Liver (tissue), 3 donors: ENCODE data around the gene WNT3A.

Experiments
- ATF3 ChIP-seq: IDR thresholded peaks from 2 replicates; pipeline ENCODE4 v1.6.1; 2016; ENCODE audit warnings: antibody characterized with exemption
- CTCF ChIP-seq: fragments of 150-350 bp; IDR thresholded peaks from 2 replicates; pipeline ENCODE4 v1.5.1; 2017; ENCODE audit warnings: improper control_type of control experiment, low read depth, low read length; ENCODE audit not compliant: missing input control
- RAD21 ChIP-seq, 2 donors: IDR thresholded peaks; 2 replicates each; pipeline ENCODE4 v1.6.1; 2016; ENCODE audit warnings: antibody characterized with exemption in 2 of 2, mild to moderate bottlenecking in 2 of 2
- REST ChIP-seq: IDR thresholded peaks from 2 replicates; pipeline ENCODE4 v1.6.1; 2016; ENCODE audit warnings: antibody characterized with exemption, mild to moderate bottlenecking
- SP1 ChIP-seq: IDR thresholded peaks from 2 replicates; pipeline ENCODE4 v1.6.1; 2018; ENCODE audit warnings: antibody characterized with exemption, mild to moderate bottlenecking
- donor health status: healthy.
- donor health status: healthy.

GRCh38 chr1:228070851-228071250 is 64.1 kb downstream of the WNT3A start:
- no peak for TF ChIP-seq ATF3
- no peak for TF ChIP-seq CTCF
- TF ChIP-seq RAD21 (IDR thresholded peaks at IDR 0.05): no peak
- no peak for TF ChIP-seq REST
- no peak for TF ChIP-seq SP1
